Parietal lobe (tissue), 2 donors: ENCODE measurements around the gene HEATR3. TPM values are rescaled to one million over a fixed set of nuclear protein-coding genes. Genes with fewer than 3 reads are reported as not detected.

ENCODE experiments used
- small RNA-seq: library from RNA; depleted of rRNA; stranded (forward); fragments of <200 nt; gene quantifications from one replicate; pipeline ENCODE3, GENCODE V24; 2014; ENCODE audit warnings: low replicate concordance
- total RNA-seq: library from RNA; depleted of rRNA; stranded (reverse); fragments of >200 nt; gene quantifications from one replicate; pipeline ENCODE4 v1.2.3, GENCODE V29; 2014

Gene HEATR3
- total RNA-seq: 33.8 TPM

GRCh38 chr16:50065624-50066481 lies at the start of gene HEATR3:
Gene HEATR3 (plus strand): TSS chr16:50065970. CDS start chr16:50066132, 162 bp downstream.

DNA sequence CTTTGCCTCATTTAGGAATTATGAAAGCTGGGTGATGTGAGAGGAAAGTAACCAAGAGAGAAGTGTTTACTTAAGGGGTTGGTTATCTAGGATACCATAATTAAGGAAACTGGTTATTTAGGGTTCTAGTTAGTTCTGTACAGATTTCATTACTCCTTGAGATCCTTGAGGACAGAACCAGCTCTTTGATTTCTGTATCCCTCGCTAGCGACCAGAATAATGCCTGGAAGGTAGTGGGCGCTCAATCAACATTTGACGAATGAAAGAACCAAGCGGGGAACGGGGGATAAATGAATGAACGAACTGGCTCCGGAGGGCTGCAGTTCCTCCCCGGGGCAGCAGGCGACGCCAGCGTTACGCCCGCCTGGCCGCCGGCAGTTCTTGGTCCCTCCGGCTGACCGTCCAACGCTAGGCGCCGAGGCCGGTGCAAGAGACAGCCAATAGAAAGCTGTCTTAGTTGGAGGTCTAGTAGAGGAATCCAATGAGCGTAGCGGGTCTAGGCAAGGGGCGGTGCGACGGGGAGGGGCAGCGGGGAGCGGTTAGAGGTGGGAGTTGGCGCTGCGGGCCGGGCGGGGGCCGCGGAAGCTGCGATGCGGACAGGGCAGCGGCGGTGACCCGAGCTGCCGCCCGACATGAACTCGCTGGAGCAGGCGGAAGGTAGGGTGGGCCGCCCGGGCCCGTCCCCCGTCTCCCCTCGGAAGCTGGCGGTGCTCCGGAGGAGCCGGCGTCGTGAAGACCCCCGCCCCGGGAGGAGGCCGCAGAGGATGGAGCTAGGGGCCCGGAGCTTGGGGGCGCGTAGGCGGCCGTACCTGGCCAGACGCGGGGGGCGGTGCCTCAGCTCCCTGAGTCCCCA lies 40.9 kb upstream of the HEATR3 start, which contains the start of gene CNEP1R1:
Gene CNEP1R1 (plus strand): TSS at position 542 of the 853 bp plus-strand sequence. CDS start 91 bp downstream, at position 633.

GRCh38 chr16:50152807-50153595 lies 87.2 kb downstream of the HEATR3 start, which contains the start of gene TENT4B:
Gene TENT4B (plus strand): TSS chr16:50153306. CDS start chr16:50153622, 316 bp downstream.

Small RNAs within 50 kb of the gene (small RNA-seq; reads per million reads assigned to genes)
- gene RF00017 (not detected), gene RF00156 (not detected), gene RNY4P3 (6.1 reads per million, percentile 88 among the genes with 10 or more reads in this experiment), gene RPL10P14 (not detected)

Other genes starting within 250 kb of the HEATR3 start
- gene ZNF423, start 209.9 kb upstream of the HEATR3 start, total RNA-seq: 12.5 TPM
- 46.6 TPM for gene CNEP1R1, start 40.7 kb upstream of the HEATR3 start, total RNA-seq
- gene TENT4B, start 87.3 kb downstream of the HEATR3 start, total RNA-seq: 29.4 TPM
- gene ADCY7, start 200.6 kb downstream of the HEATR3 start, total RNA-seq: 9.4 TPM